A549 (cell line): Measurements from ENCODE around the gene CXCR5. TPM values are rescaled to one million over a fixed set of nuclear protein-coding genes. Genes with fewer than 3 reads are reported as not detected.

Experiments
- ATOH8 ChIP-seq: fragments of 250-450 bp; sonication (Bioruptor Pico); IDR thresholded peaks from 2 replicates; pipeline ENCODE4 v1.5.0; 2020; ENCODE audit warnings: low read depth, mild to moderate bottlenecking, moderate library complexity
- BCL3 ChIP-seq: fragments of >200 bp; sonication (Bioruptor Twin); formaldehyde crosslinking; IDR thresholded peaks from 3 replicates; pipeline ENCODE4 v1.6.1; 2016
- BHLHE40 ChIP-seq: IDR thresholded peaks from 2 replicates; pipeline ENCODE4 v1.6.1; 2012; ENCODE audit warnings: low read depth, low read length, inconsistent platforms
- CBX8 ChIP-seq: fragments of 200-600 bp; sonication (generic); IDR thresholded peaks from 2 replicates; pipeline ENCODE4 v1.6.1; 2016
- CEBPB ChIP-seq, 2 experiments: fragments of >200 bp in 1 of 2; sonication (Bioruptor Twin) in 1 of 2; formaldehyde crosslinking in 1 of 2; IDR thresholded peaks; 2 replicates each; pipeline ENCODE4 v1.6.1; 2012 to 2016
- CHD4 ChIP-seq: fragments of 200-600 bp; sonication (generic); IDR thresholded peaks from 2 replicates; pipeline ENCODE4 v1.6.1; 2016; ENCODE audit warnings: antibody characterized with exemption, mild to moderate bottlenecking, borderline replicate concordance
- CTCF ChIP-seq: fragments of >200 bp; sonication (Bioruptor Twin); formaldehyde crosslinking; IDR thresholded peaks from 3 replicates; pipeline ENCODE4 v1.5.1; 2016
- EHF ChIP-seq: fragments of 250-450 bp; sonication (Bioruptor Pico); IDR thresholded peaks from 2 replicates; pipeline ENCODE4 v1.5.0; 2020; ENCODE audit warnings: mild to moderate bottlenecking
- EHMT2 ChIP-seq: fragments of 200-600 bp; sonication (generic); IDR thresholded peaks from 2 replicates; pipeline ENCODE4 v1.6.1; 2016; ENCODE audit warnings: antibody characterized with exemption, low read depth, mild to moderate bottlenecking, moderate library complexity
- ELK1 ChIP-seq: fragments of 150-350 bp; IDR thresholded peaks from 2 replicates; pipeline ENCODE4 v1.6.1; 2014; ENCODE audit warnings: low read depth, mild to moderate bottlenecking, low read length
- ESRRA ChIP-seq: fragments of 150-350 bp; IDR thresholded peaks from 2 replicates; pipeline ENCODE4 v1.6.1; 2014; ENCODE audit warnings: mild to moderate bottlenecking, low read length, borderline replicate concordance
- KDM5A ChIP-seq: fragments of 200-600 bp; sonication (generic); IDR thresholded peaks from 2 replicates; pipeline ENCODE4 v1.6.1; 2016; ENCODE audit warnings: antibody characterized with exemption, mild to moderate bottlenecking
- MAX ChIP-seq: IDR thresholded peaks from 2 replicates; pipeline ENCODE4 v1.6.1; 2012
- NFE2L2 ChIP-seq: fragments of 150-350 bp; conservative IDR thresholded peaks from 2 replicates; pipeline ENCODE4 v1.6.1; 2014; ENCODE audit warnings: low read length
- PHF8 ChIP-seq: fragments of 200-600 bp; sonication (generic); IDR thresholded peaks from 2 replicates; pipeline ENCODE4 v1.6.1; 2016; ENCODE audit warnings: low read depth, mild to moderate bottlenecking, antibody characterized with exemption, moderate library complexity, borderline replicate concordance
- POLR2AphosphoS2 ChIP-seq: conservative IDR thresholded peaks from 2 replicates; pipeline ENCODE4 v1.6.1; 2012; ENCODE audit warnings: low read length, improper control_type of control experiment, inconsistent platforms
- RFX5 ChIP-seq: fragments of 450-650 bp; IDR thresholded peaks from 2 replicates; pipeline ENCODE4 v1.7.1; 2014; ENCODE audit warnings: antibody characterized with exemption, mild to moderate bottlenecking, moderate library complexity
- SMC3 ChIP-seq: fragments of >200 bp; sonication (Bioruptor Twin); formaldehyde crosslinking; IDR thresholded peaks from 3 replicates; pipeline ENCODE4 v1.6.1; 2018; ENCODE audit warnings: inconsistent platforms
- TFCP2L1 ChIP-seq: fragments of 250-450 bp; sonication (Bioruptor Pico); IDR thresholded peaks from 2 replicates; pipeline ENCODE4 v1.5.0; 2021; ENCODE audit warnings: mild to moderate bottlenecking
- TP53 ChIP-seq: fragments of 250-450 bp; sonication (Bioruptor Pico); IDR thresholded peaks from 2 replicates; pipeline ENCODE4 v1.5.0; 2021; ENCODE audit warnings: mild to moderate bottlenecking, moderate library complexity
- USF2 ChIP-seq: fragments of 450-650 bp; IDR thresholded peaks from 2 replicates; pipeline ENCODE4 v1.6.1; 2014; ENCODE audit warnings: antibody characterized with exemption
- ZSCAN20 ChIP-seq: fragments of 250-450 bp; sonication (Bioruptor Pico); IDR thresholded peaks from 2 replicates; pipeline ENCODE4 v1.8.0; 2022; ENCODE audit warnings: mild to moderate bottlenecking, moderate library complexity
- polyA plus RNA-seq, 4 experiments: library from polyadenylated mRNA; depleted of rRNA in 3 of 4; stranded (reverse); fragments of >200 nt; fragmentation: RNase III in 1 of 4; extraction: RNeasy Plus Mini Kit Qiagen cat#74134 plus additional on column Dnase treatment in 1 of 4; gene quantifications; 2 replicates in 3 of 4; 3 replicates in 1 of 4; pipeline ENCODE4 v1.2.3, GENCODE V29; 2011 to 2017

Gene CXCR5
- polyA plus RNA-seq, 2 of the 4 experiments (the other 2 are of a cell fraction): 0.04 TPM; not detected in 1

- TF ChIP-seq SMC3 (no peak; the same call in 2 of the 3 replicates), EHMT2 (no peak), KDM5A (no peak), CHD4 (no peak), ZSCAN20 (CRISPR knock-in tag) (no peak), POLR2AphosphoS2 (no peak), TP53 (0 out of 2 replicates have a peak, but pooled peaks have one; percentile 55), BCL3 (0 out of 3 replicates have a peak, but pooled peaks have one; percentile 19), USF2 (no peak), NFE2L2 (no peak), RFX5 (no peak), EHF (CRISPR knock-in tag) (no peak), TFCP2L1 (CRISPR knock-in tag) (0 out of 2 replicates have a peak, but pooled peaks have one; percentile 42), CTCF (no peak), ESRRA (no peak), ATOH8 (CRISPR knock-in tag) (no peak), PHF8 (no peak), CBX8 (no peak), BHLHE40 (no peak), MAX (peak; percentile 53; the same call in 1 of the 2 replicates), ELK1 (no peak), CEBPB (IDR thresholded peaks at IDR 0.05) (no peak)
These were observed 26.8 kb downstream of the CXCR5 start (continued) for GRCh38 chr11:118910309-118911112.
